Measurements from ENCODE around the gene CALML6.

CALML6 gene

DNA sequence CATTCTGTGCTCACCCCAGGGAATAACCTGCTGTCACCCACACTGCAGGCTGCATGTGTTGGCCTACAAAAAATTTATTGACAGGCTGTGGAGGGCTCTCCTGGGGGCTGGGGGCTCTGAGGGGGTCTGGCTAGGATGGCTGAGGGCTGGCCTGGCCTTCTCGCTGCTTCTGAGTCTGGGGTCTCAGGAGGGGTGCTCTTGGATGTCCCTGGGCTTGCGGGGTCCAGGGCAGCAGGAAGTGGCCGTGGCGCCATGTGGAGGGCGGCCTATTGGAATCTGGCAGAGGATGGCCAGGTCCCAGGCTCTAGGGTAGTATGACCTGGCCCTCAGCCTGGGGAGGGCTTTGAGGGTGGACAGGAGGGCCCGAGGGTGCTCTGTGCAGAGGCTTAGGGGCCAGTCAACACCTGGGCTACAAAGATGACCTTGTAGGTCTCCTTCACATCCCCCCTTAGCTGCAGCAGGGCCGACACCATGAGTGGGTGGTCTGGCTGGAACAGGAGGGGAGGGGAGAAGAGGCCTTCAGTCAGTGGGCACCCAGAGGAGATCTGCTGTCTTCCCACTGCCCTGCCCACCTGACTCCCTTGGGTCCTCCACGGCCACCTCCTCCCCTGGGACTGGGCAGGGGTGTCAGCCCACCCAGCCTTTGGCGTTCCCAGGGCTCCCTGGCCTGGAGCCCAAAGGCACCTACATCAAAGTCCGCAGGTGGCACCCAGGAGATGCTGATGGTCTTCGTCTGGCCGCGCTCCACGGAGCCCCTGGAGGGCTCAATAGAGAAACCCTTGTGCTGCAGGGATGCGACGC, 7.0 kb downstream of the CALML6 start:
- no peak overlapping the region for H3K4me3 ChIP-seq (replicated peaks in 1 of 2; ENCODE audit: low read depth in 2 of 2, low read length in 2 of 2)
- TF ChIP-seq, protein P1, sequence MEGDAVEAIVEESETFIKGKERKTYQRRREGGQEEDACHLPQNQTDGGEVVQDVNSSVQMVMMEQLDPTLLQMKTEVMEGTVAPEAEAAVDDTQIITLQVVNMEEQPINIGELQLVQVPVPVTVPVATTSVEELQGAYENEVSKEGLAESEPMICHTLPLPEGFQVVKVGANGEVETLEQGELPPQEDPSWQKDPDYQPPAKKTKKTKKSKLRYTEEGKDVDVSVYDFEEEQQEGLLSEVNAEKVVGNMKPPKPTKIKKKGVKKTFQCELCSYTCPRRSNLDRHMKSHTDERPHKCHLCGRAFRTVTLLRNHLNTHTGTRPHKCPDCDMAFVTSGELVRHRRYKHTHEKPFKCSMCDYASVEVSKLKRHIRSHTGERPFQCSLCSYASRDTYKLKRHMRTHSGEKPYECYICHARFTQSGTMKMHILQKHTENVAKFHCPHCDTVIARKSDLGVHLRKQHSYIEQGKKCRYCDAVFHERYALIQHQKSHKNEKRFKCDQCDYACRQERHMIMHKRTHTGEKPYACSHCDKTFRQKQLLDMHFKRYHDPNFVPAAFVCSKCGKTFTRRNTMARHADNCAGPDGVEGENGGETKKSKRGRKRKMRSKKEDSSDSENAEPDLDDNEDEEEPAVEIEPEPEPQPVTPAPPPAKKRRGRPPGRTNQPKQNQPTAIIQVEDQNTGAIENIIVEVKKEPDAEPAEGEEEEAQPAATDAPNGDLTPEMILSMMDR (IDR thresholded peaks at IDR 0.05; ENCODE audit: low read depth, low read length): no peak
- no peak for DNase-seq (ENCODE audit: low read depth in 2 of 2)

DNA sequence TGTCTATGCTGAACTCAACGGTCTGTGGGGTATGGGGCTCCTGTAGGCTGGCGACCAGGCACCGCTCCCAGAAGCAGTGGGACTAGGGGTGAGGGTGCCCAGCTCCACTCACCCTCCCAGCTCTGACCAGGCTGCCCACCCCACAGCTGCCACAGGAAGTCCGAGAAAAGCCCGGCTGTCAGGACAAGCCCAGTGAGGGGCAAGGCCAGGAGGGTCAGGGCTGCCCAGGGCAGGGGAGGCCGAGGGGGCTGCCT, 7.6 kb downstream of the CALML6 start:
- DNase-seq (ENCODE audit: low read depth in 2 of 2): no peak
- no peak overlapping the region for H3K4me3 ChIP-seq (replicated peaks in 1 of 2; ENCODE audit: low read depth in 2 of 2, low read length in 2 of 2)
- TF ChIP-seq, protein P1 (IDR thresholded peaks at IDR 0.05; ENCODE audit: low read depth, low read length): no peak

DNA sequence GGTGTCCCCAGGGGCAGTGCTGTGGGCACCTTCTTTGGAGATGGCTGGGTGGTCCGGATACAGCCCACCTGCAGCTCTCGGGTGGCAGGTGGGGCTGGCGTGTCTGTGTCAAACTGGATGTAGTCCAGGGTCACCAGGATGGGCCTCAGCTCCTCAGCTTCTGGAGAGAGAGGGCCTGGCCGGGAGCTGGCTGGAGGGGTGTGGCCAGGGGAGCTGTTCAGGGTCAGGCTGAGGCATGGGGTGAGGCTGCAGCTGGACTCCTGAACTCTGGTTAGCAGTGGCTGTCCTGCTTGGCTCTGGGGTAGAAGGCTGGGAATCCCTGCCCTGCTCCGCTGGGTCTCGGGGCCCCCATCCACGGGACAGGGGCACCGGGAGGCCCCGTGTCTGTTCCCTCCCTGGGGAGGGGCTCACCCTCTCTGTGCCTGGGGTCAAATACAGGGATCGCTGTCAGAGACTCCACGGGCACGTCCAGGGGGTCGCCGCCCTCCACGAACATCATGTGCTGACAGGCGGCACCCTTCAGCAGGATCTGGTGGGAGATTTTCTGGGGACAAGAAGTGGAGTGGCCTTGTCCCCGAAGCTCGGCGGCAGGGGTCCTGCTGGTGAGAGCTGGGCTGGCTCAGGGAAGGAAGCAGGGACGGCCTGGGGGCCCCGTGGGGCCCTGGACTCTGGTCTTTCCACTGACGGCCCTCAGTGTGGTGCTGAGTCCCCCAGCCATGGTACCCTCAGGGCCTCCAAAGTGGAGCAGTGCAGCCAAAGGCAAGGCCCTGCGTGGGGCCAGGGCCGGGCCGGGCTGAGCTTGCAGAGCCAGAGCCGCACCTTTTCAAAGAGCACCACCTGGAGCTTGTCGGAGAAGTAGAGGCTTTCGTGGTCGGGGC, 8.1 kb downstream of the CALML6 start:
- DNase-seq (ENCODE audit: low read depth in 2 of 2): no peak
- no peak overlapping the region for H3K4me3 ChIP-seq (replicated peaks in 1 of 2; ENCODE audit: low read depth in 2 of 2, low read length in 2 of 2)
- TF ChIP-seq, protein P1 (IDR thresholded peaks at IDR 0.05; ENCODE audit: low read depth, low read length): no peak

DNA sequence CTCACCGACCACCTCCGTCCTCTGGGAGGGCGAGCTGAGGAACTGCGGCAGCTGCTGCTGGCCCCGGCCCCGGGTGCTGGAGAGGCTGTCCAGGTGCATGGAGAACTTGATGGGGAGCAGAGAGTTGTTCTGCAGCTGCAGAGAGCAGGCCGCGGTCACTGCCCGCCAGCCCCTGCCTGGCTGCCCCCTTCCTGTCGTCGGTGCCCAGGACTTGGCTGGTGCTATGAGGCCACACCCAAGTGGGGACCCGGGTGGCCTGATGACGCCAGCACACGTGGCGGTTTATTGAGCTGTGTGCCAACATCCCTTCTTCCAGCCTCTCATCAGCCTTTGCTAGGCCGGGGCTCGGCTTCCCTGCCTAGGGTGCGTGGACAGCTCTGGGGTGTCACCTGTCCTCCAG, 9.3 kb downstream of the CALML6 start:
- no peak overlapping the region for H3K4me3 ChIP-seq (replicated peaks in 1 of 2; ENCODE audit: low read depth in 2 of 2, low read length in 2 of 2)
- DNase-seq (ENCODE audit: low read depth in 2 of 2): no peak
- TF ChIP-seq, protein P1 (IDR thresholded peaks at IDR 0.05; ENCODE audit: low read depth, low read length): no peak

DNA sequence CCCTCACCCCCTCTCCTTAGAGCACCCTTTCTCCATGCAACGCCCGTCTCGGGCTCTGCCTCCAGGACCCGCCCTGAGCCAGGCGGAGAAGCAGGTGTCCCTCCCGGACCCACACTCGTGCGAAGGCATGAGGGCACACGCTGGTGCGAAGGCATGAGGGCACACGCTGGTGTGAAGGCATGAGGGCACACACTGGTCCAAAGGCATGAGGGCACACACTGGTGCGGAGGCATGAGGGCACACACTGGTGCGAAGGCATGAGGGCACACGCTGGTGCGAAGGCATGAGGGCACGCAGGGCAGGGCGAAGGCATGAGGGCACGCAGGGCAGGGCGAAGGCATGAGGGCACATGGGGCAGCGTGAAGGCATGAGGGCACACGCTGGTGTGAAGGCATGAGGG, 9.8 kb downstream of the CALML6 start:
- DNase-seq (ENCODE audit: low read depth in 2 of 2): no peak
- TF ChIP-seq, protein P1 (IDR thresholded peaks at IDR 0.05; ENCODE audit: low read depth, low read length): no peak
- H3K4me3 ChIP-seq (replicated peaks in 1 of 2; ENCODE audit: low read depth in 2 of 2, low read length in 2 of 2): no peak overlapping the region

DNA sequence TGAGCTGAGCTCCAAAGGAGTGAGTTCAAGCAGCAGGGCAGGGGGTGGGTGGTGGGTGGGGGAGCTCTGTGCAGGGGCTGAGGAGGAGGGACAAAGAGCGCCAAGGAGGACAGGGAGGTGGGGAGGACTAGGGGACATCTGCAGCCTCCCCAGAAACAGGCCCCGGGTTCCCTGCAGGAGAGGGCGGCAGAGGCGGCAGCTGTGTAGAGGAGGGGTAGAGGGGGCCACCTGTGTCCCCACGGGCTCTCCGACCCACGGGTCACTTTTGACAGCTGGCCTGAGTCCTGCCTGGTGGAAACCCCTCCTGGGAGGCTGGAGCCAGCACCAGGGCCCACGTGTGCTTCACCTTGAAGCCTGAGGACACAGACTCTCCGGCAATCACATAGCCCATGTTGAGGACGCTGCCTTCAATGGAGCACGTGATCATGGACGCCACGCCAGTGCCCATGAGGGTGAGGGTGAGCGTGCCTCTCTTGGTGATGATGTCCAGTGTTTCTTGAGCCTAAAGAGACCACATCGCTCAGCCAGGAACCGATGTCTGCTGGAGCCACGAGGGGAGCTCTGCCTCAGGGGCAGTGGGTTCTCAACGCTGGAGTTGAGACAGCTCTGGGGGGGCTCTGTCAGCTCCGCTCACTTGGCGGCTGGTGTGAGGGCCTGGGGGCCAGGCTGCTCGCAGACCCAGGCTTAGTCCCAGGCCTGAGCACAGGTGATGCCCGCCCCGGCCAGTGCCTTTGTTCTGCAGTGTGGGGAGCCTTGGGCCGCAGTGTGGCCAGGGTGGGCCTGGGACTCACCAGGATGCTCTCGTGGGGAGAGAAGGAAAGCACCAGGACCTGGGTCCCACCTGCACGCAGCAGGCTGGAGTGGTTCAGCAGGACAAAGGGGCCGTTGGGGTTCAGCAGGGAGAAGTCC, 10.6 kb downstream of the CALML6 start:
- TF ChIP-seq, protein P1 (IDR thresholded peaks at IDR 0.05; ENCODE audit: low read depth, low read length): no peak
- no peak overlapping the region for H3K4me3 ChIP-seq (replicated peaks in 1 of 2; ENCODE audit: low read depth in 2 of 2, low read length in 2 of 2)
- DNase-seq (ENCODE audit: low read depth in 2 of 2): no peak
